Thyroid gland (tissue), 4 donors: ENCODE measurements around the gene CPSF3.

Experiments used
- CTCF ChIP-seq, 6 experiments: fragments of 200-600 bp in 3 of 6; fragments of 450-650 bp in 3 of 6; sonication (generic) in 3 of 6; IDR thresholded peaks; one replicate each; pipeline ENCODE4 v1.5.1; 2016 to 2019; ENCODE audit warnings: antibody characterized with exemption in 6 of 6, mild to moderate bottlenecking in 2 of 6, inconsistent platforms in 1 of 6, moderate library complexity in 1 of 6
- POLR2A ChIP-seq, 2 donors: fragments of 450-650 bp; IDR thresholded peaks; one replicate each; pipeline ENCODE4 v1.6.1; 2017; ENCODE audit warnings: antibody characterized with exemption in 2 of 2, mild to moderate bottlenecking in 2 of 2, moderate library complexity in 1 of 2

GRCh38 chr2:9408641-9409151 is 14.8 kb upstream of the CPSF3 start:
- no peak for TF ChIP-seq CTCF (IDR thresholded peaks at IDR 0.05)
- TF ChIP-seq POLR2A (IDR thresholded peaks at IDR 0.05), result no peak
